Measurements from ENCODE around the gene CERCAM.

GRCh38 chr9:128484686-128485413 is 64.2 kb downstream of the CERCAM start:
- TF ChIP-seq CTCF (IDR thresholded peaks at IDR 0.05) (no peak), POLR2AphosphoS5 (IDR thresholded peaks at IDR 0.05) (no peak)
